ENCODE results near the gene UBE2V1.
"Not testable (repeated sequence)": the region's sequence is repeated elsewhere in the genome, so short reads cannot be mapped to it uniquely, and the experiment has no call there.

UBE2V1 gene

DNA sequence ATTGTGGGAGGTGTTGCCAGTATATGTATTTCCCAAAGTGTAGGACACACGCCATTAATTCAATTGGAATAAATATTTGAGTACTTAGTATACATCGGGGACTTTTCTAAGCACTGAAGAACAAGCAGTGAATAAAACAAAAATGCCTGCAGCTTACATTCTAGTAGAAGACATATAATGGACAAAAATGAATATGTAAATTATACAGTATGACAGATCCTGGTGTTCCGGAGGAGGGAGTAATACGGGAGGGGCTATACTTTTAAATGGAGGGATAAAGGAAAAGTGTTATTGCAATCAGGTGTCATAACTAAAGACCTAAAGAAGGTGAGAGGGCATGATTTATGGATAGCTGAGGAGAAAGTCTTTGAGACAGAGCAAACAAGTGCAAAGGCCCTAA is 15.1 kb downstream of the UBE2V1 start:
- no peak for DNase-seq (ENCODE audit: low read depth in 4 of 4, low spot score in 1 of 4)

GRCh38 chr20:50096237-50096636 is 16.7 kb downstream of the UBE2V1 start:
- no peak for DNase-seq (ENCODE audit: low read depth in 4 of 4, low spot score in 1 of 4)

- no peak for DNase-seq (ENCODE audit: low read depth in 4 of 4, low spot score in 1 of 4)
These were observed 17.4 kb downstream of the UBE2V1 start for GRCh38 chr20:50095476-50096078.

- DNase-seq (ENCODE audit: low read depth in 4 of 4, low spot score in 1 of 4): no peak
These were observed 18.4 kb downstream of the UBE2V1 start for GRCh38 chr20:50094522-50094921.

DNA sequence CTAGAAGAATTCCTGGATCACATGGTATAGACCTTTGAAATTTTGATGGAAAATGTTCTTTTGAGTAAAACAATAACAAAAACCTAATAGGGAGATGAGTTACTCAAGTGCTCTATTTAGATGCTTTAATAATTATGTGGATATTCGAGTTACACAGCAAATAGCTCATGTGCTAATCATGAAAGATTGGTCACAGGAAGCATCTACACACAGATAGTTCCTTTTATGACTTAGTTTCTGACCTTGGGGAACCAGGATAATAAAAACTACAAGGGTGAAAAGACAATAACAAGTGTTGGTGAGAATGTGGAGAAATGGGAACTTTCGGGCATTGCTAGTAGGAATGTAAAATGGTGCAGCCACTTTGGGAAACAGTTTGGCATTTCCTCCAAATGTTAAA is 19.7 kb downstream of the UBE2V1 start:
- DNase-seq (ENCODE audit: low read depth in 4 of 4, low spot score in 1 of 4): no peak

DNA sequence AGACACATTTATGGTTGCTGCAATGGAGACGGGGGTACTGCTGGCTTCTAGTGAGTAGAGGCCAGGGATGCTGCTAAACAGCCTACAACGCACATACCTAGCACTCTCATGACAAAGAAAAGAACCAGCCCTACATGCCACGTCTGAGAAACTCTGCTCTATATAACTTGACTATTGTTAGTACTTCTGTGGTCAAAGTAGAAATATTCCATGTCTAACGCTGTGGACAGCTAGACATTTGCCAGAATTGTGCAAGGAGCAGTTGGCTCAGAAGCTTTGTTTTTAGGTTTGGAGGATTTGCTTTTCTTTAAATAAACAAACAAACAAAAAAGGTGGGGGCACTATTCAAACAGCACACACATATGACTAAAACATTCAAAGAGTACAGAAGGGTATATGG is 20.5 kb downstream of the UBE2V1 start:
- DNase-seq (ENCODE audit: low read depth in 4 of 4, low spot score in 1 of 4): no peak

GRCh38 chr20:50089787-50090177 is 23.2 kb downstream of the UBE2V1 start:
- no peak for DNase-seq (ENCODE audit: low read depth in 4 of 4, low spot score in 1 of 4)

GRCh38 chr20:50089140-50089786 is 23.7 kb downstream of the UBE2V1 start:
- DNase-seq (ENCODE audit: low read depth in 4 of 4, low spot score in 1 of 4): no peak

DNA sequence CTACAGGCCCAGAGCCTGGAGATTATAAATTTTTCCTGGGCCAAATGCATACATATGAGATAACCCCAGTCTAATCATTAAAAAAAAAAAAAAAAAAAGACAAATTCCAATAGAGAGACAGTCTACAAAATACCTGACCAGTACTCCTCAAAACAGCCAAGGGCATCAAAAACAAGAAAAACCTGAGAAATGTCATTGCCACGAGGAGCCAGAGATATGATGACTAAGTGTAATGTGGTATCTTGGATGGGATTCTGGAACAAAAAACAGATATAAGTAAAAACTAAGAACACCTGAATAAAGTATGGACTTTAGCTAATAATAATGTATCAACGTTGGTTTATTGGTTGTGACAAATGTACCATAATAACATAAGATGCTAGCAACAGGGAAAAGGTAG is 24.9 kb downstream of the UBE2V1 start:
- DNase-seq (ENCODE audit: low read depth in 4 of 4, low spot score in 1 of 4): no peak

DNA sequence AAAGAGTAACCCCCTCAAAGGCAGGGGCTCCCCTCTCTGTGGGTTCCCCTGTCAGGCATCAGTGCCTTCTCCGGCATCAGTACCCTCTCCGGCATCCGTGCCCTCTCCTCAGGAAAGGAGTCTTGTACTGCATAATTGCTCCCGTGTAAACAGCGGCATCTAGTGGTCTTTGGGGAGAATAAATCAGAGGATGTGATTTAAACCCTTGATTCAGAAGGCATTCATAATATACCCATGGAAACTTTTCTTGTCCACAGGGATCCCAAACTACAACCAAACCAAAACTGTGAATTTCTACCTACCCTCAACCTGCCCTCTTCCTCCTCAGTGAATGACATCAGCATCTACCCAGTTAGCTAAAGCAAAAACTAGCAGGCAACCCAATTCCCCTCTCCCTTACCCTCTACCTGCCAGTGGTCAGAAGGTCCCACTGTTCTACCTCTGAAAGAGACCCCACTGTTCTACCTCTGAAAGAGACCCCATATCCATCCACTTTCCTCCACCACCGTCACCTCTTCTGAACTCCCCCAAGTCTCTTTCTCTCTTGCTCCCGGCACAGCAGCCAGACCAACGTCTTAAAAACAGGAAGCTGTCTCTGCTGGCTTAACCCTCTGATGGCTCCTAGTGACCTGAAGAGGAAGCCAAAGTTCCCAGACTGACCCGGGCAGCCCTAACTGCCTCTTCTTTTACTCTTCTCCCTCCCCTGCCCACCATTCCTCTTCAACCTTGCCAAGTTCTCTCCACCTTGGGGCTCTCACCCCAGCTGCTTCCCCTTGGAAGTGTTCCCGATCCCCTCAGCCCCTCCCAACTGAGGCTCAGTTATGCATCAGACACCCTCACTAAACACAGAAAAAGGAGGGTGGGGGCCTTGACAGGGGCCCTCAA is 27.2 kb downstream of the UBE2V1 start:
- no peak for DNase-seq (ENCODE audit: low read depth in 4 of 4, low spot score in 1 of 4)

GRCh38 chr20:50085146-50085480 is 27.8 kb downstream of the UBE2V1 start:
- no peak for DNase-seq (ENCODE audit: low read depth in 4 of 4, low spot score in 1 of 4)

GRCh38 chr20:50083034-50083433 is 29.9 kb downstream of the UBE2V1 start:
- no peak for DNase-seq (ENCODE audit: low read depth in 4 of 4, low spot score in 1 of 4)

DNA sequence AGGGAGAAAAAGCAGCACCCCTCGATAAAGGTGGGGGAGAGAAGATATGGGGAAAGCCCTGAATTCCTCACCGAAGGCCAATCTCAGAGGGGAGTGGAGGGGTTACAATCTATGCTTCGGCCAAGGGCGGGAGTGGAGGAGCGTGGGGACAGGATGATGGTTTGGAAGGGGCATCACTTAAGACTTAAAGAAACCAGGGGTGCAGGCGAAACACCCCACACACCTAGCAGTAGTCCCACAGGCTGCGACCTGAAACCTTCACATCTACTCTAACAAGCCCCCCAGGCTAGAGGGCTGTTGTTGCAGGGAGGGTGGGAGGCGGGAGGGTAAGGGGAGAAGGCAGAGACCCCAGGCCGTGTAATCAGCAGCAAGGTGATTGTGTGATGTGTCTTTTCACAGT is 30.9 kb downstream of the UBE2V1 start:
- DNase-seq (ENCODE audit: low read depth in 4 of 4, low spot score in 1 of 4): not testable (repeated sequence)

DNA sequence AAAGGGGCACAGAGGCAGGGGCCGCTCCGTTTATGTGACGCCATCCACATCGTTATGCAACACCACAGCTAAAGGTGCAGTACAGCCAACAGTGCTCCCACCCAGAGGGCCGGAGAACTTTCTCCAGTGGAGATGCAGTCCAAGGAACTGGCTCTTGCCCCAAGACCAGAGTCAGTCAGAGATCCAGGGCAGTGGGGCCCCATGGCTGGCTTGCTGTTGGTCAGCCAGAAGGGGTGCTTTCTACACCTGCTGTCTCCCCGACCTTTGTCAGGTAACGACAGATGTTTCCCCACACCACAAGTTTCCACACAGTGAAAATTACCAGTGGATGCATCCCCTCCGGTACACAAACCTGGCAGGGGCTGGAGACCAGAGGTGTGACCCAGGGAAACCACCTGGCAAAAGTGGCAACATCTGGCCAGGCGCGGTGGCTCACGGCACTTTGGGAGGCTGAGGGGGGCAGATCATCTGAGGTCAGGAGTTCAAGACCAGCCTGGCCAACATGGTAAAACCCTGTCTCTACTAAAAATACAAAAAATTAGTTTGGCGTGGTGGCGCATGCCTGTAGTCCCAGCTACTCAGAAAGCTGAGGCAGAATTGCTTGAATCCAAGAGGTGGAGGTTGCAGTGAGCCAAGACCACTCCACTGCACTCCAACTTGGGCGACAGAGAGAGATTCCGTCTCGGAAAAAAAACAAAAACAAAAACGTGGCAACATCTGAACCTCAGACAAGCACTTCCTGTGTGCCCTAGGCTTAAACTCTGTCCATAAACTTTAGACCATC is 34.9 kb downstream of the UBE2V1 start:
- DNase-seq (ENCODE audit: low read depth in 4 of 4, low spot score in 1 of 4): no peak

GRCh38 chr20:50073500-50073899 is 39.5 kb downstream of the UBE2V1 start:
- no peak for DNase-seq (ENCODE audit: low read depth in 4 of 4, low spot score in 1 of 4)

DNA sequence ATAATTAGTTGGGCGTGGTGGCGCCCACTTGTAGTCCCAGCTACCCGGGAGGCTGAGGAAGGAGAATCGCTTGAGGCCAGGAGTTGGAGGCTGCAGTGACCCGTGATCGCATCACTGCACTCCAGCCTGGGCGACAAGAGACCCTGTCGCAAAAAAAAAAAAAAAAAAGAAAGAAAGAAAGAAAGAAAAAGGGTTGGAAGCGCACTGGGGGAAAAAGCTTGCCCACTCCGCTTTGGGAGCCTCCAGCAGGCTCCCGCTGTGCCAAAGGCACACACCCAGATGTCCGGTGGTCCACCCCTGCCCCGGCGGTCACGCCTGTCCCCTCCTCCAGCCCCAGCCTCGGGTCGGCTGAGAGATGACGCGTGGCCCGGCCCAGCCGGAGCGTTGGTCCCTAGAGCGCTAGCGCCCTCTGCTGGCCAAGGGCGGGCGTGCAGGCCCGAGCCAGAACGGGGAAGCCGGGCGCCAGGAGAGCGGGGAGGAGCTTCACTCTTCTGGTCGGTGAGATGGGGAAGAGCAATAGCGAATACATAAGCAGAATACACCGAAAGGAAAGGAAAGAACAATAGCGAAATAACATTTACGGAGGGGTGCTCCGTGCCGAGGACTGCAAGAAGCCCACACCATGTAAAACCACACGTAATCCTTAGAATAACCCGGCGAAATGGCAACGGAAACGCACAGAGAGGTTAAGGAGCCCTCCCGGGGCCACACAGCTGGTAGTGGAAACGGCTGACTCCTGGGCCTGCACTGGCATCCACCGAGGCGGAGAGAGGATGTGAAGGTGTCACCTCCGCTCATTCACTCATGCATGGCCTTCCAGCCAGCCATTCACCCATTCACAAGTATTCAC is 41.7 kb downstream of the UBE2V1 start:
- peak; percentile 87 to 97 (median 92) for DNase-seq (ENCODE audit: low read depth in 4 of 4, low spot score in 1 of 4)

DNA sequence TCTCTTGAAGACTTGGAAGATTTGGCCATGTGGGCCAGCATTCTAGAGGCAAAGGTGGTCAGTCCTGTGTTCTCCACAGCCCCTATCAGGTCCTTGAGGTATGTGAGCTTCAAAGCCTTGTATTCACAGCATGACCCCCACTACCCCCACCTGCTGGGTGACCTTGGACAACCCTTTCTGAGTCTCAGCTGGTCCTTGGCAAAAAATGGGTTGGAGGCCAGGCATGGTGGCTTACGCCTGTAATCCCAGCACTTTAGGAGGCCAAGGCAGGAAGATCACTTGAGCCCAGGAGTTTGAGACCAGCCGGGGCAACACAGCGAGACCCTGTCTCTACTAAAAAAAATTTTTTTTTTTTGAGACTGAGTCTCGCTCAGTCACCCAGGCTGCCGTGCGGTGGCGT is 42.6 kb downstream of the UBE2V1 start:
- DNase-seq (ENCODE audit: low read depth in 4 of 4, low spot score in 1 of 4): no peak

DNA sequence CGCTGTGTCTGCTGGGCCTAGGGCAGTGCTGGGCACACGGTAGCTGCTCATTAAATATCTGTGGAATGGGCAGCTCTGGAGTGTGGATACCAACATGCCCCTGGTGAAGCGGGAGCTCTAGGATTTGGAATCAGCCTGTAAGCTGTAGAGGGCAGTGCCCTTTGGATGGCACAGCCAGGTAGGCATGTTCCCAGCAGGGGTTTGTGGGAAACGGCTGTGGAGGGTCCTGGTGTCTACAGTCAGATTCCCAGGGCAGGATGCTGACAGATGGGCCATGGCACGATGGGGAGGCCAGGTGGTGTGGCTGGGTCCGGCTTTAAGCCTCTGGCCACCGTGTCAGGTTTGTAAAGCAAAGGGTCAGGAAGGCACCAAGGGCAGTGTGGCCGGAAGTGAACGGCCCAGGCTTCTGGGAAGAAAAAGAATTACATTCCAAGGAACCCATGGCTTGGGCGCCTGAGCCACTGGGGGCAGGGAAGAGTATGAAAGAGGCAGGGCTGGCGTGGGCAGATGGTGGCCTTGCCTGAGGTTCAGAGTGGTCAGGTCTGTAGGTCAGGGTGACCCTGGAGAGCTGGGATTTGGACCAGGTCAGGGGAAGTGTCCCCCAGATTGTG is 44.8 kb downstream of the UBE2V1 start:
- no peak for DNase-seq (ENCODE audit: low read depth in 4 of 4, low spot score in 1 of 4)

DNA sequence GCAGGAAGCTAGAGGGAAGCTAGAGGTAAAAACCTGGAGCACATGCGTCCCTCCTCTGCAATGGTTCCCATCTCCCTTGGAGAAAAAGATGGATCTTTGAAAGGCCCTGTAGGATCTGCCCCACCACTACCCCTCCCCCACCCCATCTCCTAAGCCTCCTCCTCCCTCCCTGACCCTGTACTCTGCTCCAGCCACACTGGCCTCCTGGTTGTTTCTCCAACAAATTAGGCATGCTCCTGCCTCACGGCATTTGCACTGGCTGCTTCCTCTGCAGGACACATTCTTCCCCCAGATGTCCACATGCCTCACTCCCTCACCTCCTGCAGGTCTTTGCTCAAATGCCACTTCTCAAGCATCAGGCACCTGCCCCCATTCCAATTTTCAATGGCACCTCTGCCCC is 45.5 kb downstream of the UBE2V1 start:
- no peak for DNase-seq (ENCODE audit: low read depth in 4 of 4, low spot score in 1 of 4)

GRCh38 chr20:50067018-50067417 is 45.9 kb downstream of the UBE2V1 start:
- DNase-seq (ENCODE audit: low read depth in 4 of 4, low spot score in 1 of 4): no peak

Data from stimulated activated CD4-positive, alpha-beta T cell treated with anti-CD3 and anti-CD28 coated beads, Interleukin-1b, Interleukin-23, amount 100 ng/mL, for 24 hours (primary cell).